Gastroesophageal sphincter (tissue), 3 donors: ENCODE results near the gene ZIM2.

Experiments
- POLR2A ChIP-seq, 2 donors: fragments of 450-650 bp; IDR thresholded peaks; one replicate each; pipeline ENCODE4 v1.6.1; 2017; ENCODE audit warnings: antibody characterized with exemption in 2 of 2, mild to moderate bottlenecking in 2 of 2, moderate library complexity in 1 of 2
- TF ChIP-seq, protein P1 (sequence below), 4 experiments: fragments of 200-600 bp in 2 of 4; fragments of 450-650 bp in 2 of 4; sonication (generic) in 1 of 4; IDR thresholded peaks; one replicate each; pipeline ENCODE4 v1.5.1; 2017 to 2019; ENCODE audit warnings: antibody characterized with exemption in 4 of 4, mild to moderate bottlenecking in 2 of 4, moderate library complexity in 2 of 4

- TF ChIP-seq POLR2A (IDR thresholded peaks at IDR 0.05): no peak
- TF ChIP-seq, protein P1, sequence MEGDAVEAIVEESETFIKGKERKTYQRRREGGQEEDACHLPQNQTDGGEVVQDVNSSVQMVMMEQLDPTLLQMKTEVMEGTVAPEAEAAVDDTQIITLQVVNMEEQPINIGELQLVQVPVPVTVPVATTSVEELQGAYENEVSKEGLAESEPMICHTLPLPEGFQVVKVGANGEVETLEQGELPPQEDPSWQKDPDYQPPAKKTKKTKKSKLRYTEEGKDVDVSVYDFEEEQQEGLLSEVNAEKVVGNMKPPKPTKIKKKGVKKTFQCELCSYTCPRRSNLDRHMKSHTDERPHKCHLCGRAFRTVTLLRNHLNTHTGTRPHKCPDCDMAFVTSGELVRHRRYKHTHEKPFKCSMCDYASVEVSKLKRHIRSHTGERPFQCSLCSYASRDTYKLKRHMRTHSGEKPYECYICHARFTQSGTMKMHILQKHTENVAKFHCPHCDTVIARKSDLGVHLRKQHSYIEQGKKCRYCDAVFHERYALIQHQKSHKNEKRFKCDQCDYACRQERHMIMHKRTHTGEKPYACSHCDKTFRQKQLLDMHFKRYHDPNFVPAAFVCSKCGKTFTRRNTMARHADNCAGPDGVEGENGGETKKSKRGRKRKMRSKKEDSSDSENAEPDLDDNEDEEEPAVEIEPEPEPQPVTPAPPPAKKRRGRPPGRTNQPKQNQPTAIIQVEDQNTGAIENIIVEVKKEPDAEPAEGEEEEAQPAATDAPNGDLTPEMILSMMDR (IDR thresholded peaks at IDR 0.05): no peak
Observed at GRCh38 chr19:56866538-56866937, 26.0 kb upstream of the ZIM2 start.
